Measurements from ENCODE around the gene GREM2. TPM values are rescaled to one million over a fixed set of nuclear protein-coding genes. Genes with fewer than 3 reads are reported as not detected.

Gene GREM2
- total RNA-seq, 1 experiment from 2014 or later = not detected

DNA sequence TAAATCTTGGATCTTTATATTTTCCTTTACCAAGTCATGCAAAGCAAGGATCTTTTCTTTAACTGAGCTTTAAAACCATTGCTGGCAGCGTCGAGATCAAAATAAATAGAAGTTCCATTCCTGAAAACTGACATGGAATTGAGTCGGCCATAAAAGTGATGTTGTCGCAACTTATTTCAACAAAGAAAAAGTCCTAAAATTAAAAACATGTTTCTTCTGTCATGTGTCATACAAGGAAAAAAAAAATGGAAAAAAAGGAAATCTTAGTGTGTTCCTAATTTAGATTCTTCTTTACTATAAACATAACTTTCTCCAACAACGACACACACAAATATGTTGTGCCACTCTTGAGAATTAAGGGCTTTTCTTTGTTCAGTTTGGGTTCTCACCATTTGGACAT, 34.9 kb downstream of the GREM2 start:
- no peak overlapping the region for H2AK5ac ChIP-seq (ENCODE audit: insufficient read length, low read length)
- H3K27me3 Mint-ChIP-seq (ENCODE audit: low read depth) = no peaks in the 10 kb centered on the region
- no peaks in the 10 kb centered on the region for H3K4me1 ChIP-seq (ENCODE audit: insufficient read depth, low read length)
- no peak overlapping the region; a peak in 1 of 7 replicates for H3K27ac Mint-ChIP-seq
- no peak overlapping the region for H3K4me2 ChIP-seq (ENCODE audit: insufficient read depth, insufficient read length, low read length)
- no peak overlapping the region for H2BK15ac ChIP-seq (ENCODE audit: low read depth, low read length)
- WGBS (ENCODE audit: extremely low coverage, insufficient read length, low lambda C conversion rate) = no CpG with 5 or more reads among the region's 5 CpGs
- H3K56ac ChIP-seq (ENCODE audit: insufficient read length, low read depth, low read length) = no peak overlapping the region
- H4K20me1 ChIP-seq (ENCODE audit: control insufficient read depth, insufficient read depth, insufficient read length) = no peaks in the 10 kb centered on the region
- no peaks in the 10 kb centered on the region for H3K27me3 ChIP-seq (ENCODE audit: insufficient read depth, low read length)
- no peaks in the 10 kb centered on the region for H3K79me1 ChIP-seq (ENCODE audit: insufficient read depth, low read depth, low read length, poor library complexity, severe bottlenecking)
- no peak for DNase-seq
- no peak overlapping the region for H3K9ac ChIP-seq (ENCODE audit: extremely low read depth, insufficient read length, low read length)
- TF ChIP-seq, protein P1, sequence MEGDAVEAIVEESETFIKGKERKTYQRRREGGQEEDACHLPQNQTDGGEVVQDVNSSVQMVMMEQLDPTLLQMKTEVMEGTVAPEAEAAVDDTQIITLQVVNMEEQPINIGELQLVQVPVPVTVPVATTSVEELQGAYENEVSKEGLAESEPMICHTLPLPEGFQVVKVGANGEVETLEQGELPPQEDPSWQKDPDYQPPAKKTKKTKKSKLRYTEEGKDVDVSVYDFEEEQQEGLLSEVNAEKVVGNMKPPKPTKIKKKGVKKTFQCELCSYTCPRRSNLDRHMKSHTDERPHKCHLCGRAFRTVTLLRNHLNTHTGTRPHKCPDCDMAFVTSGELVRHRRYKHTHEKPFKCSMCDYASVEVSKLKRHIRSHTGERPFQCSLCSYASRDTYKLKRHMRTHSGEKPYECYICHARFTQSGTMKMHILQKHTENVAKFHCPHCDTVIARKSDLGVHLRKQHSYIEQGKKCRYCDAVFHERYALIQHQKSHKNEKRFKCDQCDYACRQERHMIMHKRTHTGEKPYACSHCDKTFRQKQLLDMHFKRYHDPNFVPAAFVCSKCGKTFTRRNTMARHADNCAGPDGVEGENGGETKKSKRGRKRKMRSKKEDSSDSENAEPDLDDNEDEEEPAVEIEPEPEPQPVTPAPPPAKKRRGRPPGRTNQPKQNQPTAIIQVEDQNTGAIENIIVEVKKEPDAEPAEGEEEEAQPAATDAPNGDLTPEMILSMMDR (conservative IDR thresholded peaks at IDR 0.05) = no peak
- no peak overlapping the region for H3K27ac ChIP-seq (ENCODE audit: insufficient read length, low read depth, low read length)
- no peak overlapping the region for H4K91ac ChIP-seq (ENCODE audit: insufficient read length, low read depth, low read length)
- no peak overlapping the region for H4K5ac ChIP-seq (ENCODE audit: insufficient read length, low read depth, low read length)
- no peak overlapping the region for H3T11ph ChIP-seq (ENCODE audit: low read length)
- no peak overlapping the region for H2AFZ ChIP-seq (ENCODE audit: low read length)
- H2BK5ac ChIP-seq (ENCODE audit: insufficient read length, low read length) = no peak overlapping the region
- H4K8ac ChIP-seq (replicated peaks; ENCODE audit: insufficient read length, low read depth, low read length) = no peak overlapping the region
- no peak overlapping the region for H3K23ac ChIP-seq (ENCODE audit: insufficient read length, low read depth, low read length)
- no peaks in the 10 kb centered on the region for H3K36me3 Mint-ChIP-seq (ENCODE audit: insufficient read depth in 1 of 3, low read depth in 3 of 3)
- H3K9me3 ChIP-seq (ENCODE audit: control insufficient read depth, low read depth, low read length) = no peaks in the 10 kb centered on the region
- H3K9me3 Mint-ChIP-seq = no peaks in the 10 kb centered on the region
- H3K14ac ChIP-seq (ENCODE audit: insufficient read depth, low read length) = no peak overlapping the region
- no peak overlapping the region for H2BK12ac ChIP-seq (ENCODE audit: insufficient read length, low read depth, low read length)
- no peaks in the 10 kb centered on the region for H3K23me2 ChIP-seq (ENCODE audit: insufficient read length, low read depth, low read length, poor library complexity, severe bottlenecking)
- no peak overlapping the region for H2BK120ac ChIP-seq (ENCODE audit: low read depth, low read length, poor library complexity, severe bottlenecking)
- peaks cover 4 to 7% of the 10 kb centered on the region in 2 experiments; a peak in 2 of 4 replicates for H3K4me1 Mint-ChIP-seq
- no peak overlapping the region for H2BK20ac ChIP-seq (ENCODE audit: low read depth, low read length, poor library complexity, severe bottlenecking)
- H3K79me2 ChIP-seq (ENCODE audit: insufficient read depth, low read length) = no peaks in the 10 kb centered on the region
- H3K18ac ChIP-seq (ENCODE audit: insufficient read length, low read depth, low read length) = no peak overlapping the region
- H3K4me3 Mint-ChIP-seq = no peak overlapping the region
- no peak overlapping the region for H3K4ac ChIP-seq (ENCODE audit: low read depth, low read length)
